KMS-11 (cell line): ENCODE results near the gene OR52M1.

Experiments used
- H2AFZ ChIP-seq: fragments of 200-600 bp; sonication (generic); 2 replicates; pipeline ENCODE4 v1.6.1; 2016; ENCODE audit warnings: antibody characterized with exemption, mixed run types, low read depth
- H3K27ac ChIP-seq: fragments of 200-600 bp; sonication (generic); 2 replicates; pipeline ENCODE4 v1.6.1; 2016; ENCODE audit warnings: mild to moderate bottlenecking, mixed run types
- H3K27me3 ChIP-seq: fragments of 200-600 bp; sonication (generic); 2 replicates; pipeline ENCODE4 v1.6.1; 2017; ENCODE audit warnings: mild to moderate bottlenecking, low read depth, mixed run types, moderate library complexity; ENCODE audit not compliant: insufficient read depth
- H3K36me3 ChIP-seq: fragments of 200-600 bp; sonication (generic); 2 replicates; pipeline ENCODE4 v1.6.1; 2017; ENCODE audit warnings: mild to moderate bottlenecking, mixed run types; ENCODE audit not compliant: insufficient read depth
- H3K4me1 ChIP-seq: fragments of 200-600 bp; sonication (generic); 2 replicates; pipeline ENCODE4 v1.6.1; 2016; ENCODE audit warnings: mild to moderate bottlenecking, low read depth, mixed run types; ENCODE audit not compliant: poor library complexity, severe bottlenecking
- H3K4me2 ChIP-seq: fragments of 200-600 bp; sonication (generic); 2 replicates; pipeline ENCODE4 v1.7.0; 2016; ENCODE audit warnings: mild to moderate bottlenecking, mixed run types
- H3K4me3 ChIP-seq: fragments of 200-600 bp; sonication (generic); IDR thresholded peaks from 2 replicates; pipeline ENCODE4 v1.6.1; 2017; ENCODE audit warnings: low read depth, low read length, mixed read lengths; ENCODE audit not compliant: insufficient read depth
- H3K79me2 ChIP-seq: fragments of 200-600 bp; sonication (generic); 2 replicates; pipeline ENCODE4 v1.6.1; 2016; ENCODE audit warnings: low read depth, mixed run types; ENCODE audit not compliant: insufficient read depth
- H3K9ac ChIP-seq: fragments of 200-600 bp; sonication (generic); 2 replicates; pipeline ENCODE4 v1.6.1; 2016; ENCODE audit warnings: mild to moderate bottlenecking, mixed run types
- H4K20me1 ChIP-seq: fragments of 200-600 bp; sonication (generic); 2 replicates; pipeline ENCODE4 v1.6.1; 2016; ENCODE audit warnings: mild to moderate bottlenecking, mixed run types; ENCODE audit not compliant: insufficient read depth
- TF ChIP-seq, protein P1 (sequence below): fragments of 200-600 bp; sonication (generic); conservative IDR thresholded peaks from 2 replicates; pipeline ENCODE4 v1.6.1; 2017; ENCODE audit warnings: low read depth, mild to moderate bottlenecking, antibody characterized with exemption, low read length, moderate library complexity, mixed read lengths

The OR52M1 gene

DNA sequence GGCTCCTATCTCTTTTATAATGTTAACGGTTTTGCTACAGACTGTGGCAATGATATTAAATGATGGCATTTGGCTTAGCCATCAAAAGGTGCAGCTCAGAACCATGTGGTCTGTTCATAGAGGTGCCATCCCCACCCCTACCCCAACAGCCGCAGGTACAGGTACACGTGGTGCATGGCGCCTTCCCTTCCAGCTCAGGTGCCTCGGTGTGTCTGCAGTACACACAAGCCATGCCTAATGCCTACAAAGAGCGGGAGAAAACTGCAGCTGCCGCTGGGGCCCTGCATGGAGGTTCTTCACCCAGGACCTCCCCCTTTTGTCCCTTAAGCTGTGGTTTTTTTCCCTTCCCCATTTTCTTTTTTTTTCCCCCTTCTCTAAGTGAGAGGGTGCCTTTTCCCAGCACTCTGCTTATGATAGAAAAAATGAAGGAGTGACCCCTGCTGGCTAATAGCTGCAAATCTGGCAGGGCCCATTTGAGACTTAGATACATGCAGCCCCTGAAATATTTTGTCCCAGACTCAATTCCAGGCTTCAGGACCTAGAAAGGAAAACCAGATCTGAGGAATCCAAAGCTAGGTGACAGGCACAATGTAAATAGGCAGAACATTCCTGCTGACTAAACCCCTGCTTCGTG is 6.5 kb downstream of the OR52M1 start:
- H2AFZ ChIP-seq: no peak overlapping the region
- H3K4me2 ChIP-seq: no peak overlapping the region
- H3K4me3 ChIP-seq: no peak overlapping the region
- H3K27me3 ChIP-seq: no peaks in the 10 kb centered on the region
- no peaks in the 10 kb centered on the region for H3K4me1 ChIP-seq
- no peak overlapping the region for H3K27ac ChIP-seq
- no peak overlapping the region for H3K9ac ChIP-seq
- H4K20me1 ChIP-seq: no peaks in the 10 kb centered on the region
- H3K79me2 ChIP-seq: no peaks in the 10 kb centered on the region
- TF ChIP-seq, protein P1, sequence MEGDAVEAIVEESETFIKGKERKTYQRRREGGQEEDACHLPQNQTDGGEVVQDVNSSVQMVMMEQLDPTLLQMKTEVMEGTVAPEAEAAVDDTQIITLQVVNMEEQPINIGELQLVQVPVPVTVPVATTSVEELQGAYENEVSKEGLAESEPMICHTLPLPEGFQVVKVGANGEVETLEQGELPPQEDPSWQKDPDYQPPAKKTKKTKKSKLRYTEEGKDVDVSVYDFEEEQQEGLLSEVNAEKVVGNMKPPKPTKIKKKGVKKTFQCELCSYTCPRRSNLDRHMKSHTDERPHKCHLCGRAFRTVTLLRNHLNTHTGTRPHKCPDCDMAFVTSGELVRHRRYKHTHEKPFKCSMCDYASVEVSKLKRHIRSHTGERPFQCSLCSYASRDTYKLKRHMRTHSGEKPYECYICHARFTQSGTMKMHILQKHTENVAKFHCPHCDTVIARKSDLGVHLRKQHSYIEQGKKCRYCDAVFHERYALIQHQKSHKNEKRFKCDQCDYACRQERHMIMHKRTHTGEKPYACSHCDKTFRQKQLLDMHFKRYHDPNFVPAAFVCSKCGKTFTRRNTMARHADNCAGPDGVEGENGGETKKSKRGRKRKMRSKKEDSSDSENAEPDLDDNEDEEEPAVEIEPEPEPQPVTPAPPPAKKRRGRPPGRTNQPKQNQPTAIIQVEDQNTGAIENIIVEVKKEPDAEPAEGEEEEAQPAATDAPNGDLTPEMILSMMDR: no peak; the same call in 1 of the 2 replicates
- no peaks in the 10 kb centered on the region for H3K36me3 ChIP-seq

DNA sequence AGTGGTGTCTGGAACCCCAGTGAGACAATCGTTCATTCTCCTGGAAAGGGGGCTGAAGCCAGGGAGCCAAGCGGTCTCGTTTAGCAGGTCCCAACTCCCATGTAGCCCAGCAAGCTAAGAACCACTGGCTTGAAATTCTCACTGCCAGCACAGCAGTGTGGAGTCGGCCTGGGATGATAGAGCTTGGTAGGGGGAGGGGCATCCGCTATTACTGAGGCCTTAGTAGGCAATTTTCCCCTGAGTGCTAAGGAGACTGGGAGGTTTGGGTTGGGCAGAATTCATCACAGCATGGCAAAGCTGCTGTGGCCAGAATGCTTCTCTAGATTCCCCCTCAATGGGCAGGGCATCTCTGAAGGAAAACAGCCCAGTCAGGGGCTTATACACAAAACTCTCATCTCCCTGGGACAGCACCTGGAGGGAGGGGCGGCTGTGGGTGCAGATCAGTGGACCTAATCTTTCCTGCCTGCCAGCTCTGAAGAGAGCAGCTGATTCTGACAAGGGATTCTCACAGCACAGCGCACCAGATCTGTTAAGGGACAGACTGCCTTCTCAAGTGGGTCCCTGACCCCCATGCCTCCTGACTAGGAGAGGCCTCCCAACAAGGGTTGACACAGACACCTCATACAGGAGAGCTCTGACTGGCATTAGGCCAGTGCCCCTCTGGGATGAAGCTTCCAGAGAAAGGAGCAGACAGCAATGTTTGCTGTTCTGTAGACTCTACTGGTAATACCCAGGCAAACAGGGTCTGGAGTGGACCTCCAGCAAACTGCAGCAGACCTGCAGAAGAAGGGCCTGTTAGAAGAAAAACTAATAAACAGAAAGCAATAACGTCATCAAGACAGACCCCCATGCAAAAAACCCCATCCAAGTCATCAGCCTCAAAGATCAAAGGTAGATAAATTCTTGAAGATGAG is 14.8 kb downstream of the OR52M1 start:
- Histone ChIP-seq H3K27me3 (no peaks in the 10 kb centered on the region), H3K27ac (no peak overlapping the region)

DNA sequence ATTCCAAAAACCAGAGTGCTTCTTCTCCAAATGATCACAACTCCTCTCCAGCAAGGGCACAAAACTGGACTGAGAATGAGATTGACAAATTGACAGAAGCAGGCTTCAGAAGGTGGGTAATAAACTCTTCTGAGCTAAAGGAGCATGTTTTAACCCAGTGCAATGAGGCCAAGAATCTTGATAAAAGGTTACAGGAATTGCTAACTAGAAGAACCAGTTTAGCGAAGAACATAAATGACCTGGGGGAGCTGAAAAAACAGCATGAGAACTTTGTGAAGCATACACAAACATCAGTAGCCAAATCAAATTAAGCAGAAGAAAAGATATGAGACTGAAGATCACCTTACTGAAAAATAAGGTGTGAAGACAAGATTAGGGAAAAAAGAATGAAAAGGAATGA is 15.5 kb downstream of the OR52M1 start:
- Histone ChIP-seq H3K4me2 (no peak overlapping the region), H4K20me1 (no peaks in the 10 kb centered on the region), H3K36me3 (no peaks in the 10 kb centered on the region), H3K27ac (no peak overlapping the region), H2AFZ (no peak overlapping the region), H3K27me3 (no peaks in the 10 kb centered on the region), H3K9ac (no peak overlapping the region), H3K79me2 (no peaks in the 10 kb centered on the region), H3K4me1 (no peaks in the 10 kb centered on the region), H3K4me3 (no peak overlapping the region)
- TF ChIP-seq, protein P1: no peak

More for the DNA sequence above, 14.8 kb downstream of the OR52M1 start:
- H3K79me2 ChIP-seq: no peaks in the 10 kb centered on the region
- H4K20me1 ChIP-seq: no peaks in the 10 kb centered on the region
- H3K4me3 ChIP-seq: no peak overlapping the region
- H3K36me3 ChIP-seq: no peaks in the 10 kb centered on the region
- no peak overlapping the region for H3K4me2 ChIP-seq
- H3K4me1 ChIP-seq: no peaks in the 10 kb centered on the region
- H3K9ac ChIP-seq: no peak overlapping the region
- TF ChIP-seq, protein P1: no peak
- H2AFZ ChIP-seq: no peak overlapping the region

DNA sequence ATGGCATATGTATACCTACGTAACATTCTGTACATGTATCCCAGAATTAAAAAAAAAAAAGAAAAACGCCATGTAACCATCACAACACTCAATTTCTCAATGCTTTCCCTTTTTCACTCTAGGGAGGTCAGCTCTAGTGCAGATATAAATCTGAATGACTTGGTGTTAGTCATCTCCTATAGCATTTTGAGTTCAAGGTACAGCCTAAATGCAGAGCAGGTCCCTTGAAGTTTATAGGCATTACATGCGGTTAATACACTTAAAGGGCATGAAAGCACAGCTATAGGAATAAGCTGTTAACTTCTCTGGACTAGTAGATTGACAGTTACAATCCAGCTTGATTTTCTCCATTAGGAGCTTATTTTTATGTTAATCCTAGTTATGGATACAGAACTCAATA is 20.4 kb downstream of the OR52M1 start:
- no peak overlapping the region for H3K4me2 ChIP-seq
- no peaks in the 10 kb centered on the region for H3K27me3 ChIP-seq
- no peaks in the 10 kb centered on the region for H3K36me3 ChIP-seq
- no peaks in the 10 kb centered on the region for H4K20me1 ChIP-seq
- H3K4me3 ChIP-seq: no peak overlapping the region
- H3K4me1 ChIP-seq: no peaks in the 10 kb centered on the region
- no peaks in the 10 kb centered on the region for H3K79me2 ChIP-seq
- no peak overlapping the region for H3K27ac ChIP-seq
- TF ChIP-seq, protein P1: no peak
- H2AFZ ChIP-seq: no peak overlapping the region
- H3K9ac ChIP-seq: no peak overlapping the region
